GM18519 (cell line): ENCODE data around the gene CDV3.

Source experiments
- ATAC-seq: cut with Tn5 transposase; IDR thresholded peaks from one replicate; pipeline ENCODE4 v1.9.1; 2021; ENCODE audit warnings: mild to moderate bottlenecking, moderate library complexity; ENCODE audit not compliant: unreplicated experiment, low FRiP score

Gene CDV3

DNA sequence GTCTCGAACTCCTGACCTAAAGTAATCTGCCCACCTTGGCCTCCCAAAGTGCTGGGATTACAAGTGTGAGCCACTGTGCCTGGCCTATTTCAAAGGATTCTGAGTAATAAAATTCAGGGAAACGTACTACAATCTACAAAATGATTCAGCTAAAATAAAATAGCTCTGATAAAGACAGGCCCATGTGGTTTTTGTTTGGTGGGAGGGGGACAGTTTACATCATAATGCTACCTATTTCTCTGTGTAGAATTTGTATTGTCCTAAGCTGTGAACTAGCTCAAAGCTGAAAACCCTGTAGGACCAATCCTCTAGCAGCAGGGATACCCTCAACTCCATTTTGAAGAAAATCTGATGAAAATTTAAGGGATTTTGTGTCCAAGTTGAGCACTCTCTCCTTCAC, 25.8 kb downstream of the CDV3 start:
- ATAC-seq = no peak

GRCh38 chr3:133600572-133601081, 27.1 kb downstream of the CDV3 start:
- no peak for ATAC-seq

DNA sequence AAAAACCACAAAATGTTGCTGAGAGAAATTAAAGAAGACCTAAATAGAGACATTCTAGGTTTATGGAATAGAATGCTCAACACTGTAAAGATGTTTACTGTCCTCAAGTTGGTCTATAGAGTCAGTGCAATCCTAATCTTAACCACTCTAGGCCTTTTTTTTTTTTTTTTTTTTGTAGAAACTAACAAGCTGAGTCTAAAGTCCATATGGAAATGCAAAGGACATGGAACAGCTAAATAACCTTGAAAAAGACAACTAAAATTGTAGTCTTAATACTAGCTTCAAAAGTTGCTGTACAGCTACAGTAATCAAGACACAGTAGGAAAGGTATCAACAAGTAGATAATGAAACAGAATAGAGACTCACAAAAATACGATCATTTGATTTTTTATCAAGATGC, 32.9 kb downstream of the CDV3 start:
- no peak for ATAC-seq

GRCh38 chr3:133606902-133607301, 33.4 kb downstream of the CDV3 start:
- no peak for ATAC-seq

GRCh38 chr3:133607816-133608215, 34.3 kb downstream of the CDV3 start:
- no peak for ATAC-seq

GRCh38 chr3:133608388-133608787, 34.9 kb downstream of the CDV3 start:
- no peak for ATAC-seq

- ATAC-seq = no peak
Observed at GRCh38 chr3:133610031-133610430, 36.5 kb downstream of the CDV3 start.

DNA sequence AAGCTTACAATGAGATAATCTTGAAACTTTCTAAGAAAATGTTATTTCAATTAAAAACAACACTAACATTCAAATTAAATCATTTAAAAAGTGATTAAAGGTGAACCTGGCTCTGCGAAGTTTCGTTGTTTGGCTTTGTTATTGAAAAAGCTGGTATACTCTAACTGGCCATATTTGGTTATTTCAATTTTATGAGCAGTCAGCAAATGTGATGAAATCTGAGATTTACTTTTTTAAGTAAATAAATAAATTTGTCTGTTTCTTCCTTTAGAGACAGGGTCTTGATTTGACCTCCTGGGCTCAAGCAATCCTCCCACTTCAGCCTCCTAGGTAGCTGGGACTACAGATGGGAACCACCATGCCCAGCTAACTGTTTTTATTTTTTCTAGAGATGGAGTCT, 38.0 kb downstream of the CDV3 start:
- ATAC-seq = no peak

DNA sequence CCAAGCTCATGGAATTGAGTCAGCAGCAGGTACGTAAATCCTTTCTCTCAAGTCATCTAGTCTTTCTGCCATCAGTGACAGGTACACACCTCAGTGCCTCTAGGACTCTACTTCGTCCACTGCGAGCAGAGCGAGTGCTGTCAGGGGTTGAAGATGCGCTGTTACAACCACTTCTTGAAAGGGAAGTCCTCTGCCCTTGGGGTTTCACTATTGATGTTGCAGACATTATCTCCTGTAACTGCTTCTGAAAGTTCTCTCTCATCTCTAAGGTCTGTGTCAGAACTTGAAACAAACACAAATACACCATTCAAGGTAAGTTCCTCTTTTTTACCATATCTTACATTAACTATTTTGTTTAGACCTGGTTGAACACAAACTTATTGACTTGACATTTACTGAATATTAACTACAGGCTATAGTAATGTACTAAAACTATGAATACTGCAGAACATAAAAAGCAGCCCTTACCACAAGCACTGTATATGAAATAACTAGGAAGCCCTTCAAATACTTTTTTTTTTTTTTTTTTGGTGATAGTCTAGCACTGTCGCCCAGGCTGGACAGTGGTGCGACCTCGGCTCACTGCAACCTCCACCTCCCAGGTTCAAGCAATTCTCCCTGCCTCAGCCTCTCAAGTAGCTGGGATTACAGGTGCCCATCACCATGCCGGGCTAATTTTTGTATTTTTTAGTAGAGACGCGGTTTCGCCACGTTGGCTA, 46.7 kb downstream of the CDV3 start:
- peak; percentile 99 for ATAC-seq

GRCh38 chr3:133627789-133628188, 54.3 kb downstream of the CDV3 start:
- ATAC-seq = no peak

- ATAC-seq = no peak
Observed at GRCh38 chr3:133629146-133629545, 55.7 kb downstream of the CDV3 start.

DNA sequence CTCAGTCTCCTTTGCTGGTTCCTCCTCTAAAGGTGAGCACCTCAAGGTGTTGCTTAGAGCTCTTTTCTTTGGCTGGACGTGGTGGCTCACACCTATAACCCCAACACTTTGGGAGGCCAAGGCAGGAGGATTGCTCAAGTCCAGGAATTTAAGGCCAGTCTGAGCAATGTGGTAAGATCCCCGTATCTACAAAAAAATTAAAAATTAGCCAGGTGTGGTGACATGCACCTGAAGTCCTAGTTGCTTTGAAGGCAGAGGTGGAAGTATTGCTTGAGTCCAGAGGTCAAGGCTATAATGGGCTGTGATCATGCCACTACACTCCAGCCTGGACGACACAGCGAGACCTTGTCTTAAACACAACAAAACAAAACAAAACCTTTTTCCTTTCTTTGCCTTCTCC, 60.0 kb downstream of the CDV3 start:
- ATAC-seq = no peak
